H1 (cell line): ENCODE data around the gene ZNF442. TPM values are rescaled to one million over a fixed set of nuclear protein-coding genes. Genes with fewer than 3 reads are reported as not detected.

Experiments
- CTCF ChIA-PET: fragments of 300-600 bp; sonication (Branson Sonifier 250); formaldehyde crosslinking; loops from one replicate; lab custom pipeline; 2021; ENCODE audit not compliant: partially characterized antibody; lab: Charles Lee
- POLR2A ChIA-PET: fragments of 300-600 bp; sonication (Branson Sonifier 250); formaldehyde crosslinking; loops from one replicate; lab custom pipeline; 2021; ENCODE audit warnings: inconsistent platforms; ENCODE audit not compliant: partially characterized antibody; lab: Charles Lee
- DNase-seq, 2 experiments: peaks; one replicate each; pipeline versions ENCODE4 v3.0.0 to v3.0.0-alpha.2; 2010 to 2022; ENCODE audit warnings: low spot score in 2 of 2, low read depth in 1 of 2, mixed read lengths in 1 of 2
- FAIRE-seq: peaks from 2 replicates; lab custom pipeline; 2011; peaks lifted over from hg19 to GRCh38; lab: Jason Lieb, UNC
- H2AFZ ChIP-seq: 2 replicates; pipeline ENCODE4 v1.8.1; 2012; ENCODE audit warnings: low read length, inconsistent platforms
- H2AK5ac ChIP-seq: 2 replicates; pipeline ENCODE4 v1.6.1; 2013; ENCODE audit warnings: low read depth, low read length
- H2BK120ac ChIP-seq: replicated peaks from 2 replicates; pipeline ENCODE3; 2013; ENCODE audit warnings: low read depth, low read length, inconsistent platforms
- H2BK12ac ChIP-seq: 2 replicates; pipeline ENCODE4 v1.6.1; 2013; ENCODE audit warnings: low read depth, low read length
- H2BK15ac ChIP-seq: 2 replicates; pipeline ENCODE4 v1.6.1; 2013; ENCODE audit warnings: low read length
- H2BK20ac ChIP-seq: 2 replicates; pipeline ENCODE4 v1.6.1; 2013; ENCODE audit warnings: low read length
- H2BK5ac ChIP-seq: 2 replicates; pipeline ENCODE4 v1.6.1; 2013; ENCODE audit warnings: low read depth, low read length
- H3K14ac ChIP-seq: 2 replicates; pipeline ENCODE4 v1.6.1; 2013; ENCODE audit warnings: inconsistent platforms; ENCODE audit not compliant: insufficient read length
- H3K18ac ChIP-seq: 2 replicates; pipeline ENCODE4 v1.6.1; 2013; ENCODE audit warnings: low read length; ENCODE audit errors: extremely low read depth
- H3K23ac ChIP-seq: 2 replicates; pipeline ENCODE4 v1.6.1; 2013; ENCODE audit warnings: inconsistent platforms; ENCODE audit not compliant: insufficient read length
- H3K23me2 ChIP-seq: 2 replicates; pipeline ENCODE4 v1.6.1; 2013; ENCODE audit warnings: low read depth, low read length
- H3K27ac ChIP-seq: 2 replicates; pipeline ENCODE4 v1.6.1; 2011; ENCODE audit warnings: low read depth, low read length, inconsistent platforms
- H3K27me3 ChIP-seq, 4 experiments: replicated peaks in 1 of 4; 1 replicate in 1 of 4; 2 replicates in 3 of 4; pipeline versions ENCODE4 v1.6.1 to v1.8.1; 2011 to 2013; ENCODE audit warnings: low read length in 3 of 4, mild to moderate bottlenecking in 3 of 4, inconsistent platforms in 2 of 4, mixed read lengths in 2 of 4, moderate library complexity in 1 of 4; ENCODE audit not compliant: control insufficient read depth in 3 of 4, insufficient read depth in 3 of 4; ENCODE audit errors: extremely low read depth in 1 of 4
- H3K36me3 ChIP-seq, 4 experiments: 2 replicates each; pipeline versions ENCODE4 v1.6.1 to v1.8.1; 2011 to 2013; ENCODE audit warnings: mild to moderate bottlenecking in 4 of 4, low read length in 3 of 4, moderate library complexity in 2 of 4, control low read depth in 1 of 4, inconsistent platforms in 1 of 4; ENCODE audit not compliant: insufficient read depth in 4 of 4, control insufficient read depth in 2 of 4
- H3K4ac ChIP-seq: replicated peaks from 2 replicates; pipeline ENCODE3; 2013; ENCODE audit warnings: low read length, low read depth, mixed read lengths, inconsistent platforms; ENCODE audit not compliant: insufficient read length
- H3K4me1 ChIP-seq, 4 experiments: replicated peaks in 1 of 4; 1 replicate in 1 of 4; 2 replicates in 3 of 4; pipeline versions ENCODE4 v1.6.1 to v1.8.1; 2011 to 2013; ENCODE audit warnings: low read length in 3 of 4, inconsistent platforms in 2 of 4, mixed read lengths in 1 of 4; ENCODE audit not compliant: insufficient read depth in 4 of 4, control insufficient read depth in 3 of 4
- H3K4me2 ChIP-seq, 2 experiments: 2 replicates each; pipeline versions ENCODE4 v1.6.1 to v1.8.1; 2011 to 2013; ENCODE audit warnings: low read depth in 2 of 2, low read length in 2 of 2, control low read depth in 1 of 2, inconsistent platforms in 1 of 2, mild to moderate bottlenecking in 1 of 2; ENCODE audit not compliant: insufficient read depth in 1 of 2
- H3K4me3 ChIP-seq, 4 experiments: fragments of 200-600, 300-600 bp in 1 of 4; sonication (generic), shearing (Covaris generic), sonication (Bioruptor Twin) in 1 of 4; 2 replicates each; pipeline versions ENCODE4 v1.5.1 to v1.8.1; 2011 to 2016; ENCODE audit warnings: low read length in 4 of 4, low read depth in 3 of 4, control low read depth in 2 of 4, inconsistent platforms in 2 of 4, mild to moderate bottlenecking in 2 of 4, mixed read lengths in 1 of 4, moderate library complexity in 1 of 4; ENCODE audit not compliant: insufficient read depth in 2 of 4; ENCODE audit errors: extremely low read depth in 1 of 4
- H3K56ac ChIP-seq: replicated peaks from 2 replicates; pipeline ENCODE3; 2013; ENCODE audit warnings: low read depth, mild to moderate bottlenecking, mixed read lengths, low read length, inconsistent platforms; ENCODE audit not compliant: insufficient read length
- H3K79me1 ChIP-seq: 2 replicates; pipeline ENCODE4 v1.6.1; 2013; ENCODE audit warnings: low read depth, low read length, control low read depth
- H3K79me2 ChIP-seq, 2 experiments: 2 replicates each; pipeline versions ENCODE4 v1.6.1 to v1.8.1; 2012 to 2013; ENCODE audit warnings: low read length in 2 of 2, mild to moderate bottlenecking in 2 of 2, inconsistent platforms in 1 of 2; ENCODE audit not compliant: insufficient read depth in 2 of 2, control insufficient read depth in 1 of 2
- H3K9ac ChIP-seq, 4 experiments: replicated peaks in 1 of 4; 1 replicate in 1 of 4; 2 replicates in 3 of 4; pipeline versions ENCODE4 v1.6.1 to v1.8.1; 2011 to 2013; ENCODE audit warnings: low read depth in 3 of 4, low read length in 3 of 4, control low read depth in 2 of 4, mild to moderate bottlenecking in 2 of 4, moderate library complexity in 2 of 4, inconsistent platforms in 1 of 4; ENCODE audit errors: extremely low read depth in 1 of 4
- H3K9me3 ChIP-seq, 2 experiments: 2 replicates each; pipeline versions ENCODE4 v1.6.1 to v1.8.1; 2012 to 2013; ENCODE audit warnings: mild to moderate bottlenecking in 2 of 2, moderate library complexity in 2 of 2, control low read depth in 1 of 2, inconsistent platforms in 1 of 2, low read depth in 1 of 2, low read length in 1 of 2, mixed read lengths in 1 of 2; ENCODE audit not compliant: insufficient read depth in 2 of 2
- H4K20me1 ChIP-seq, 2 experiments: replicated peaks in 1 of 2; 2 replicates each; pipeline versions ENCODE3 to v1.8.1; 2011 to 2013; ENCODE audit warnings: inconsistent platforms in 2 of 2, low read length in 2 of 2, mild to moderate bottlenecking in 1 of 2; ENCODE audit not compliant: insufficient read depth in 2 of 2, control insufficient read depth in 1 of 2
- H4K5ac ChIP-seq: 2 replicates; pipeline ENCODE4 v1.6.1; 2013; ENCODE audit warnings: low read length, low read depth, mixed read lengths, inconsistent platforms; ENCODE audit not compliant: insufficient read length
- H4K8ac ChIP-seq: 2 replicates; pipeline ENCODE4 v1.8.0; 2013; ENCODE audit warnings: mild to moderate bottlenecking, moderate library complexity, low read length, inconsistent platforms; ENCODE audit not compliant: insufficient read depth; ENCODE audit errors: extremely low read depth
- H4K91ac ChIP-seq: replicated peaks from 2 replicates; pipeline ENCODE3; 2013; ENCODE audit warnings: low read length, mixed read lengths, inconsistent platforms; ENCODE audit not compliant: insufficient read length
- BACH1 ChIP-seq: IDR thresholded peaks from 2 replicates; pipeline ENCODE4 v1.6.1; 2012; ENCODE audit warnings: low read length, improper control_type of control experiment
- CBX5 ChIP-seq: fragments of 300-800, 300-1000 bp; sonication (generic); IDR thresholded peaks from 2 replicates; pipeline ENCODE4 v1.7.1; 2016; ENCODE audit warnings: antibody characterized with exemption, low read length, low read depth
- CHD2 ChIP-seq: IDR thresholded peaks from 2 replicates; pipeline ENCODE4 v1.6.1; 2012; ENCODE audit warnings: low read length, improper control_type of control experiment
- CTBP2 ChIP-seq: IDR thresholded peaks from 2 replicates; pipeline ENCODE4 v1.7.0; 2011; ENCODE audit warnings: borderline replicate concordance, mild to moderate bottlenecking, moderate library complexity, mixed read lengths, low read length; ENCODE audit not compliant: insufficient read depth, insufficient read length
- FOSL1 ChIP-seq: IDR thresholded peaks from 2 replicates; pipeline ENCODE4 v1.6.1; 2011; ENCODE audit warnings: mild to moderate bottlenecking, low read depth, low read length, moderate library complexity; ENCODE audit not compliant: insufficient read depth
- JUN ChIP-seq: IDR thresholded peaks from 2 replicates; pipeline ENCODE4 v1.6.1; 2011; ENCODE audit warnings: low read depth, mild to moderate bottlenecking, improper control_type of control experiment, low read length
- MAFK ChIP-seq: IDR thresholded peaks from 2 replicates; pipeline ENCODE4 v1.6.1; 2012; ENCODE audit warnings: low read depth, mild to moderate bottlenecking, improper control_type of control experiment, low read length
- RXRA ChIP-seq: IDR thresholded peaks from 2 replicates; pipeline ENCODE4 v1.6.1; 2011; ENCODE audit warnings: low read depth, mild to moderate bottlenecking, low read length, moderate library complexity; ENCODE audit not compliant: insufficient read depth
- SAP30 ChIP-seq: fragments of 300-600 bp; sonication (generic); IDR thresholded peaks from 2 replicates; pipeline ENCODE4 v1.7.1; 2012; ENCODE audit warnings: low read length, moderate library complexity, mild to moderate bottlenecking, inconsistent platforms; ENCODE audit not compliant: insufficient read depth, insufficient replicate concordance
- SIN3A ChIP-seq, 2 experiments: IDR thresholded peaks in 1 of 2; conservative IDR thresholded peaks in 1 of 2; 2 replicates each; pipeline ENCODE4 v1.6.1; 2011 to 2012; ENCODE audit warnings: low read length in 2 of 2, improper control_type of control experiment in 1 of 2, low read depth in 1 of 2, mild to moderate bottlenecking in 1 of 2
- SP2 ChIP-seq: IDR thresholded peaks from 2 replicates; pipeline ENCODE4 v1.6.1; 2012; ENCODE audit warnings: mild to moderate bottlenecking, low read length, inconsistent platforms
- SRF ChIP-seq: IDR thresholded peaks from 2 replicates; pipeline ENCODE4 v1.6.1; 2011; ENCODE audit warnings: mild to moderate bottlenecking, low read depth, low read length, moderate library complexity
- WGBS, 2 experiments: shearing (Covaris generic) in 1 of 2; methylation state at CpG; one replicate each; pipeline versions ENCODE4 v1.1.6 to v1.1.7; 2013 to 2015; ENCODE audit warnings: low lambda C conversion rate in 2 of 2, mixed read lengths in 2 of 2, inconsistent platforms in 1 of 2, low coverage in 1 of 2, missing lambda C conversion rate in 1 of 2; ENCODE audit not compliant: insufficient replicate concordance in 2 of 2, insufficient coverage in 1 of 2, insufficient read length in 1 of 2; ENCODE audit errors: extremely low coverage in 1 of 2, missing lambda C conversion rate in 1 of 2; 5-methylcytosine and 5-hydroxymethylcytosine counted together
- polyA plus RNA-seq, 7 experiments: library from polyadenylated mRNA; depleted of rRNA in 3 of 7; stranded (reverse) in 5 of 7; unstranded in 2 of 7; fragments of >200 nt in 5 of 7; fragments of 200-250 nt in 2 of 7; gene quantifications; 1 replicate in 5 of 7; 2 replicates in 1 of 7; 4 replicates in 1 of 7; pipeline versions ENCODE4 v1.2.1 to v1.2.3, GENCODE V29; 2011 to 2013; ENCODE audit warnings: missing spikeins in 2 of 7, mixed read lengths in 2 of 7
- total RNA-seq: library from RNA; stranded (reverse); fragmentation: NEBNext Ultra II Directional; extraction: Animal tissue kit (Norgen Biotek cat#: 25700); gene quantifications from 2 replicates; pipeline ENCODE4 v1.2.1, GENCODE V29; 2021

The ZNF442 gene
- total and polyA plus RNA-seq, 2 of the 8 experiments (the other 6 are each of a cell fraction or from before 2014, with no cell fraction given): 0.60 to 2.4 TPM

DNA sequence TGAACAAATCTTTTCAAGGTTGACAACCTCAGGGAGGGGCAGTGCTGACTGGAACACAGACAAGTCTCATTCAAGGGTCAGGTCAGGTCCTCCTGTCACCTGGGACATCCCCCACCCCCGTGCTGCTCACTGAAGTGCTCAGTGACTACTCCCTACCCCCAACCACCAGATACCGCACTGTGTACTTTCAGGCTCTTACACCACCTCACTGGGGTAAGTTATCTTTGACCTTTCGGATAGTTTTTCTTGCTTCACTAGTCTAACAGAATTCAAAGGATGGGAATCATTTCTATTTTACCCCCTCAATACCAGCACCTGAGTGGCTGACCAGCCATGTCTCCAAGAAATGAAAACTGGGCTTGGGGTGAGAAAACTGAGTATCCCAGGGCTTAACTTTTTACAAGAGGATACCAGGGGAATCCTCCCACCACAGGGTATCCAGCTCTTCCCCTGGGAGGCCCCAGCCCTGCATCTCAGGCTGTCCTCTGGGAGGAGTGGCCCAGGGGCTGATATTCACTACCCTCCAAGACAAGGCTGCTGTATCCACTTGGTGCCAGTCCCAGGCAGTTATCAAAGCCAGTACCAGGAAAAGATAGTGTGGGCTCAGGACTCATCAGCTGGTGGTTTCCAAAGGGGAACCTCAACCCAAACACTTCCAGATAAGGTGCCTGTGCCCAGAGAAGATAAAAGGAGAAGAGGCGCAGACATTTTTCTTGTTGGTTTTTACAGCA lies 34.1 kb downstream of the ZNF442 start:
- Histone ChIP-seq H4K5ac (no peak overlapping the region), H3K27ac (no peak overlapping the region), H3K27me3 (peaks cover 0 to 11% (median 7%) of the 10 kb centered on the region in 4 experiments; a peak in 4 of 7 replicates), H2BK15ac (no peak overlapping the region), H2BK120ac (no peak overlapping the region), H3K14ac (no peak overlapping the region), H3K23me2 (peaks cover 2% of the 10 kb centered on the region), H3K4me2 (no peak overlapping the region), H3K79me2 (no peaks in the 10 kb centered on the region), H2AFZ (no peak overlapping the region), H3K9ac (no peak overlapping the region), H3K4ac (no peak overlapping the region), H3K79me1 (no peaks in the 10 kb centered on the region), H3K4me1 (peaks cover 0 to 5% (median 3%) of the 10 kb centered on the region in 4 experiments; a peak in 3 of 7 replicates), H2BK12ac (no peak overlapping the region), H4K8ac (no peak overlapping the region), H4K91ac (no peak overlapping the region), H3K4me3 (no peak overlapping the region), H3K36me3 (no peaks in the 10 kb centered on the region), H4K20me1 (no peaks in the 10 kb centered on the region), H3K56ac (no peak overlapping the region), H3K23ac (no peak overlapping the region), H2AK5ac (no peak overlapping the region), H2BK5ac (no peak overlapping the region), H3K9me3 (0 out of 4 replicates have a peak, but pooled peaks cover 0 to 3% of the 10 kb centered on the region in 2 experiments), H2BK20ac (no peak overlapping the region), H3K18ac (no peak overlapping the region)
- no peak for DNase-seq
- WGBS, 2 experiments: 80% methylated on average over 4 of the region's 4 CpGs; no CpG with 5 or more reads in 1 of the 2 experiments
- POLR2A ChIA-PET: interaction anchor here (0.8 kb wide), 2 partner anchors 13 to 34 kb away, joined by 3 read pairs; partner anchors contain the start of gene ZNF442
- CTCF ChIA-PET: interaction anchor here (1.0 kb wide), 1 partner anchor 23 kb away, joined by 3 read pairs; no protein-coding TSS in a partner anchor
- FAIRE-seq: no peak
- TF ChIP-seq FOSL1 (no peak), RXRA (no peak), JUN (no peak), SAP30 (no peak), CTBP2 (no peak), BACH1 (no peak), SIN3A (conservative IDR thresholded peaks at IDR 0.05 in 1 of 2, IDR thresholded peaks at IDR 0.05 in 1 of 2; ENCODE audit: low read depth in 1 of 2, low read length in 2 of 2) (no peak), CBX5 (no peak), SP2 (no peak), SRF (no peak), CHD2 (no peak), MAFK (no peak)
